Measurements from ENCODE around the gene LIG3.

GRCh38 chr17:35044181-35044580, 63.9 kb downstream of the LIG3 start:
- TF ChIP-seq, protein P1, sequence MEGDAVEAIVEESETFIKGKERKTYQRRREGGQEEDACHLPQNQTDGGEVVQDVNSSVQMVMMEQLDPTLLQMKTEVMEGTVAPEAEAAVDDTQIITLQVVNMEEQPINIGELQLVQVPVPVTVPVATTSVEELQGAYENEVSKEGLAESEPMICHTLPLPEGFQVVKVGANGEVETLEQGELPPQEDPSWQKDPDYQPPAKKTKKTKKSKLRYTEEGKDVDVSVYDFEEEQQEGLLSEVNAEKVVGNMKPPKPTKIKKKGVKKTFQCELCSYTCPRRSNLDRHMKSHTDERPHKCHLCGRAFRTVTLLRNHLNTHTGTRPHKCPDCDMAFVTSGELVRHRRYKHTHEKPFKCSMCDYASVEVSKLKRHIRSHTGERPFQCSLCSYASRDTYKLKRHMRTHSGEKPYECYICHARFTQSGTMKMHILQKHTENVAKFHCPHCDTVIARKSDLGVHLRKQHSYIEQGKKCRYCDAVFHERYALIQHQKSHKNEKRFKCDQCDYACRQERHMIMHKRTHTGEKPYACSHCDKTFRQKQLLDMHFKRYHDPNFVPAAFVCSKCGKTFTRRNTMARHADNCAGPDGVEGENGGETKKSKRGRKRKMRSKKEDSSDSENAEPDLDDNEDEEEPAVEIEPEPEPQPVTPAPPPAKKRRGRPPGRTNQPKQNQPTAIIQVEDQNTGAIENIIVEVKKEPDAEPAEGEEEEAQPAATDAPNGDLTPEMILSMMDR (IDR thresholded peaks at IDR 0.05): no peak
- no peak for TF ChIP-seq POLR2A (IDR thresholded peaks at IDR 0.05)

All from adrenal gland (tissue), 5 donors.